Measurements from ENCODE around the gene ARHGAP18.

ARHGAP18 gene

GRCh38 chr6:129670634-129671033 is 39.3 kb downstream of the ARHGAP18 start:
- no peak overlapping the region for H3K9ac ChIP-seq
- H4K20me1 ChIP-seq (ENCODE audit: insufficient read depth) = no peaks in the 10 kb centered on the region
- peaks cover 19% of the 10 kb centered on the region for H3K4me1 ChIP-seq (ENCODE audit: low read depth, poor library complexity, severe bottlenecking)
- no peak overlapping the region for H3K4me2 ChIP-seq
- TF ChIP-seq CTCF (conservative IDR thresholded peaks at IDR 0.05; ENCODE audit: low read depth, low read length) = no peak
- no peak overlapping the region for H2AFZ ChIP-seq (ENCODE audit: low read depth)
- H3K36me3 ChIP-seq (ENCODE audit: insufficient read depth) = no peaks in the 10 kb centered on the region
- H3K27me3 ChIP-seq (ENCODE audit: insufficient read depth, low read depth) = no peaks in the 10 kb centered on the region
- no peak overlapping the region for H3K4me3 ChIP-seq (IDR thresholded peaks at IDR 0.05; ENCODE audit: insufficient read depth, low read depth, low read length)
- no peaks in the 10 kb centered on the region for H3K79me2 ChIP-seq (ENCODE audit: insufficient read depth, low read depth)
- H3K27ac ChIP-seq = no peak overlapping the region

- no peaks in the 10 kb centered on the region for H3K27me3 ChIP-seq (ENCODE audit: insufficient read depth, low read depth)
- no peaks in the 10 kb centered on the region for H4K20me1 ChIP-seq (ENCODE audit: insufficient read depth)
- no peak overlapping the region for H3K4me3 ChIP-seq (IDR thresholded peaks at IDR 0.05; ENCODE audit: insufficient read depth, low read depth, low read length)
- no peak for TF ChIP-seq CTCF (conservative IDR thresholded peaks at IDR 0.05; ENCODE audit: low read depth, low read length)
- peaks cover 9% of the 10 kb centered on the region for H3K4me1 ChIP-seq (ENCODE audit: low read depth, poor library complexity, severe bottlenecking)
- H3K79me2 ChIP-seq (ENCODE audit: insufficient read depth, low read depth) = no peaks in the 10 kb centered on the region
- H2AFZ ChIP-seq (ENCODE audit: low read depth) = no peak overlapping the region
- H3K27ac ChIP-seq = no peak overlapping the region
- H3K36me3 ChIP-seq (ENCODE audit: insufficient read depth) = no peaks in the 10 kb centered on the region
- no peak overlapping the region for H3K4me2 ChIP-seq
- no peak overlapping the region for H3K9ac ChIP-seq
These were observed 42.4 kb downstream of the ARHGAP18 start for GRCh38 chr6:129667621-129668020.

GRCh38 chr6:129667034-129667433 is 42.9 kb downstream of the ARHGAP18 start:
- no peaks in the 10 kb centered on the region for H3K36me3 ChIP-seq (ENCODE audit: insufficient read depth)
- no peak overlapping the region for H3K27ac ChIP-seq
- H2AFZ ChIP-seq (ENCODE audit: low read depth) = no peak overlapping the region
- peaks cover 11% of the 10 kb centered on the region for H3K4me1 ChIP-seq (ENCODE audit: low read depth, poor library complexity, severe bottlenecking)
- TF ChIP-seq CTCF (conservative IDR thresholded peaks at IDR 0.05; ENCODE audit: low read depth, low read length) = no peak
- H3K9ac ChIP-seq = no peak overlapping the region
- H3K79me2 ChIP-seq (ENCODE audit: insufficient read depth, low read depth) = no peaks in the 10 kb centered on the region
- H3K4me3 ChIP-seq (IDR thresholded peaks at IDR 0.05; ENCODE audit: insufficient read depth, low read depth, low read length) = no peak overlapping the region
- no peak overlapping the region for H3K4me2 ChIP-seq
- no peaks in the 10 kb centered on the region for H4K20me1 ChIP-seq (ENCODE audit: insufficient read depth)
- no peaks in the 10 kb centered on the region for H3K27me3 ChIP-seq (ENCODE audit: insufficient read depth, low read depth)

- Histone ChIP-seq H3K27me3 (ENCODE audit: insufficient read depth, low read depth) (no peaks in the 10 kb centered on the region), H3K79me2 (ENCODE audit: insufficient read depth, low read depth) (no peaks in the 10 kb centered on the region), H3K9ac (no peak overlapping the region), H3K4me1 (ENCODE audit: low read depth, poor library complexity, severe bottlenecking) (peaks cover 14% of the 10 kb centered on the region), H3K4me3 (IDR thresholded peaks at IDR 0.05; ENCODE audit: insufficient read depth, low read depth, low read length) (no peak overlapping the region), H3K36me3 (ENCODE audit: insufficient read depth) (no peaks in the 10 kb centered on the region), H3K27ac (no peak overlapping the region), H2AFZ (ENCODE audit: low read depth) (no peak overlapping the region), H4K20me1 (ENCODE audit: insufficient read depth) (no peaks in the 10 kb centered on the region), H3K4me2 (no peak overlapping the region)
- no peak for TF ChIP-seq CTCF (conservative IDR thresholded peaks at IDR 0.05; ENCODE audit: low read depth, low read length)
These were observed 44.4 kb downstream of the ARHGAP18 start for GRCh38 chr6:129665555-129665954.

Measured in KMS-11 (cell line).